ENCODE results near the gene ERCC8. TPM values are rescaled to one million over a fixed set of nuclear protein-coding genes. Genes with fewer than 3 reads are reported as not detected.

The ERCC8 gene
- total and polyA plus RNA-seq, 9 of the 15 experiments (the other 6 are each of a cell fraction or from before 2014, with no cell fraction given) = 10.1 to 41.8 (median 24.4) TPM

DNA sequence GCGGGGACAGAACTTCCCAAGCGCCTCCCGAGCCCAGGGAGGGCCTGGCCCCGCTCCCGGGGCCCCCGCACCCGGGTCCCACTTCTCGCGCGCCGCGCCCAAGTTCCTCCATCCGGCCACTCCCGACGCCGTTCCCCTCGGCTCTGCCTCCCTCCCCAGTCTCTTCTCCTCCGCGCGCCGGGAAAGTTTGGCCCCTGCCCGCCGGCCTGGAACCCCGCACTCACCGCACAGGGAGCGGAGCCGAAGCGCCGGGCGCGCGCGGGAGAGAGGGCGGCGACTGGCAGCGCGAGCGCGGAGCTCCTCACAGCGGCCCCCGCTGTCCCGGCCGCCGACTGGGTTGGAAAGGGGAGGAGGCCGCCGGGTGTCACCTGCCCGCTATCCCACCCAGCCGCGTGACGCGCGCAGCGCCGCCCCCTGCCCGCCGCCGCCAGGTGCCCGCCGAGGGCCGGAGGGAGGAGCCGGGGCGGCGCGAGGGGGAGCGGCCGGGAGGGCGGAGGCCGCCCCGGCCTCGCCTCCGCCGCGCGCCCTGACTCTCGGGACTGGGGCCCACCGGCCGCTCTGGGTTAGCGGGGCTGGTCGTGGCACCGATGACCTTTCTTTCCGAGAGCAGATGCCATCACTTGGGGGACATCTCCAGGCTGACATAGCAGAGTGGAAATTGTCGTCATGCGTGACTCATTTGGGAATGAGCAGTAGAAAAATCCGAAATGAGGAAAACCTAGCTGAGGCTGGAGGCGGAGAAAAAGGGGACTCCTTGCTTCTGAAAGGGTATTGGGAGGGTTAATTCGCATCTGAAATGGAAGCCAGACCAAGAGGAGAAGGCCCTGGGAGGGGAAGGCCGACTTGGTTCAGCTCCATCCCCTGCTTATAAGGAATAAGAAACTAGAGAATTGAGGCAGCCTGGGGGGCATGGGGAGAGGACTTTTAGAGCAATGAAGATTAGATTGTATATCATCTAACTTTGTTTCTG is 100.6 kb downstream of the ERCC8 start, which contains the start of gene ELOVL7 (continued):
- peak; percentile 84; the same call in 1 of the 2 replicates for TF ChIP-seq RREB1 (CRISPR knock-in tag; IDR thresholded peaks at IDR 0.05)
- TF ChIP-seq TGIF2 (CRISPR knock-in tag; IDR thresholded peaks at IDR 0.05) = peak; percentile 84; the same call in 1 of the 2 replicates
- peak; percentile 22 to 72 for TF ChIP-seq E2F6 (IDR thresholded peaks at IDR 0.05; ENCODE audit: borderline replicate concordance in 1 of 2, extremely low read depth in 1 of 2, insufficient read depth in 1 of 2, insufficient read length in 1 of 2, low read depth in 1 of 2, low read length in 1 of 2, poor library complexity in 1 of 2, severe bottlenecking in 1 of 2)
- no peak for TF ChIP-seq NEUROD1 (IDR thresholded peaks at IDR 0.05; ENCODE audit: borderline replicate concordance, low read depth, low read length, partially characterized antibody)
- no peak for TF ChIP-seq ZNF12 (CRISPR knock-in tag; IDR thresholded peaks at IDR 0.05)
- no peak for TF ChIP-seq ELF2 (CRISPR knock-in tag; IDR thresholded peaks at IDR 0.05)
- no peak for TF ChIP-seq SIX5 (IDR thresholded peaks at IDR 0.05; ENCODE audit: borderline replicate concordance in 1 of 2, insufficient read depth in 1 of 2, low read depth in 1 of 2, low read length in 2 of 2)
- peak; percentile 45; the same call in 1 of the 2 replicates for TF ChIP-seq L3MBTL2 (IDR thresholded peaks at IDR 0.05)
- peak; percentile 90 for TF ChIP-seq ZFX (CRISPR knock-in tag; IDR thresholded peaks at IDR 0.05)
- peak; percentile 59; the same call in 1 of the 2 replicates for TF ChIP-seq SUPT5H (IDR thresholded peaks at IDR 0.05)
- TF ChIP-seq JUND (IDR thresholded peaks at IDR 0.05; ENCODE audit: borderline replicate concordance, low read depth, low read length) = peak; percentile 65
- peak; percentile 48; the same call in 1 of the 3 replicates for TF ChIP-seq JUND (tag; IDR thresholded peaks at IDR 0.05; ENCODE audit: borderline replicate concordance, low read depth, low read length)

All from K562 (cell line).